Thymus (tissue), 11 donors: ENCODE results near the gene CCDC150. TPM values are rescaled to one million over a fixed set of nuclear protein-coding genes. Genes with fewer than 3 reads are reported as not detected.

ENCODE experiments used
- DNase-seq, 9 donors: peaks; one replicate each; pipeline ENCODE4 v3.0.0-alpha.2; 2013; ENCODE audit warnings: low spot score in 9 of 9, low read depth in 6 of 9, missing footprints in 1 of 9
- H3K27ac ChIP-seq, 2 donors: one replicate each; pipeline ENCODE4 v1.5.1; 2013; ENCODE audit warnings: control low read depth in 1 of 2, low read depth in 1 of 2, low read length in 1 of 2, mild to moderate bottlenecking in 1 of 2, moderate library complexity in 1 of 2
- H3K27me3 ChIP-seq, 2 donors: one replicate each; pipeline ENCODE4 v1.5.1; 2013; ENCODE audit warnings: low read length in 1 of 2; ENCODE audit not compliant: control insufficient read depth in 2 of 2, insufficient read depth in 1 of 2
- H3K36me3 ChIP-seq, 2 donors: one replicate each; pipeline ENCODE4 v1.5.1; 2013; ENCODE audit warnings: low read length in 1 of 2, mild to moderate bottlenecking in 1 of 2, moderate library complexity in 1 of 2; ENCODE audit not compliant: control insufficient read depth in 2 of 2, insufficient read depth in 2 of 2
- H3K4me1 ChIP-seq, 2 donors: one replicate each; pipeline ENCODE4 v1.5.1; 2013; ENCODE audit warnings: low read length in 2 of 2; ENCODE audit not compliant: control insufficient read depth in 2 of 2, insufficient read depth in 2 of 2
- H3K4me3 ChIP-seq, 2 donors: one replicate each; pipeline ENCODE4 v1.5.1; 2013; ENCODE audit warnings: low read length in 2 of 2, control low read depth in 1 of 2, mild to moderate bottlenecking in 1 of 2
- H3K9me3 ChIP-seq, 2 donors: one replicate each; pipeline ENCODE4 v1.5.1; 2013; ENCODE audit warnings: low read length in 1 of 2, mild to moderate bottlenecking in 1 of 2; ENCODE audit not compliant: control insufficient read depth in 2 of 2, insufficient read depth in 1 of 2
- WGBS: extraction: QIAGEN DNeasy Blood & Tissue Kit; methylation state at CpG from one replicate; pipeline ENCODE4 v1.1.7; 2013; 5-methylcytosine and 5-hydroxymethylcytosine counted together
- polyA plus RNA-seq: library from polyadenylated mRNA; stranded (reverse); fragments of 200-250 nt; gene quantifications from one replicate; pipeline ENCODE4 v1.2.3, GENCODE V29; 2013
- total RNA-seq: library from RNA; stranded (reverse); fragments of 120-200 nt; gene quantifications from one replicate; pipeline ENCODE4 v1.2.4, GENCODE V29; 2013
- donor health status: healthy.

CCDC150 gene
- total and polyA plus RNA-seq, 2 donors = 3.0 to 8.6 TPM

GRCh38 chr2:196742216-196742615 lies 102.7 kb downstream of the CCDC150 start:
- H3K4me3 ChIP-seq = no peak overlapping the region
- no peak overlapping the region for H3K27ac ChIP-seq
- peaks cover 0 to 2% of the 10 kb centered on the region in 2 donors for H3K27me3 ChIP-seq
- H3K9me3 ChIP-seq = peaks cover 0 to 4% of the 10 kb centered on the region in 2 donors
- H3K4me1 ChIP-seq = peaks cover 9 to 15% of the 10 kb centered on the region in 2 donors
- WGBS = 36% methylated on average over 3 of the region's 3 CpGs
- DNase-seq = peak in 8 of 9 donors; percentile 16 to 76 (median 39)
- H3K36me3 ChIP-seq = no peaks in the 10 kb centered on the region

GRCh38 chr2:196742685-196743084 lies 103.2 kb downstream of the CCDC150 start:
- Histone ChIP-seq H3K9me3 (peaks cover 0 to 4% of the 10 kb centered on the region in 2 donors), H3K4me1 (peaks cover 9 to 15% of the 10 kb centered on the region in 2 donors), H3K4me3 (no peak overlapping the region), H3K27me3 (peaks cover 0 to 2% of the 10 kb centered on the region in 2 donors), H3K27ac (no peak overlapping the region), H3K36me3 (no peaks in the 10 kb centered on the region)
- DNase-seq = peak in 6 of 9 donors; percentile 1 to 70 (median 21)
- 65% methylated on average over 3 of the region's 3 CpGs for WGBS

GRCh38 chr2:196743165-196743564 lies 103.7 kb downstream of the CCDC150 start:
- DNase-seq = no peak
- peaks cover 9 to 15% of the 10 kb centered on the region in 2 donors for H3K4me1 ChIP-seq
- no peak overlapping the region for H3K27ac ChIP-seq
- H3K9me3 ChIP-seq = peaks cover 0 to 4% of the 10 kb centered on the region in 2 donors
- H3K27me3 ChIP-seq = peaks cover 0 to 2% of the 10 kb centered on the region in 2 donors
- H3K4me3 ChIP-seq = no peak overlapping the region
- 98% methylated on average over 7 of the region's 7 CpGs for whole genome bisulfite sequencing
- no peaks in the 10 kb centered on the region for H3K36me3 ChIP-seq

DNA sequence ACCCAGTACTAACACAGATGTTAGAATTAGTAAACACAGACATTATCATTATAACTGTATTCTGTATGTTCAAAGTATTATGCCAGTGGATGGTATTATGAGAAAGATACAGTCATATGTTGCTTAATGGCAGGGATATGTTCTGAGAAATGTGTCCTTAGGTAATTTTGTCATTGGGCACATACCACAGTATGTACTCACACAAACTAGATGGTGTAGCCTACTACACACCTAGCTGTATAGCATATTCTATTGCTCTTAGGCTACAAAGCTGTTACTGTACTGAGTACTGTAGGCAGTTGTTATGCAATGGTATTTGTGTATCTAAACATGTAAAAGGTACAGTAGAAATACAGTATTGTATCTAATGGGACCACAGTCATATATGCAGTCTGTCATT lies 106.2 kb downstream of the CCDC150 start:
- Histone ChIP-seq H3K9me3 (peaks cover 0 to 4% of the 10 kb centered on the region in 2 donors), H3K4me3 (no peak overlapping the region), H3K4me1 (peaks cover 9 to 20% of the 10 kb centered on the region in 2 donors), H3K27me3 (peaks cover 0 to 2% of the 10 kb centered on the region in 2 donors), H3K27ac (no peak overlapping the region), H3K36me3 (no peaks in the 10 kb centered on the region)
- no peak for DNase-seq

GRCh38 chr2:196747400-196747799 lies 107.9 kb downstream of the CCDC150 start:
- Histone ChIP-seq H3K27ac (no peak overlapping the region), H3K27me3 (peaks cover 0 to 2% of the 10 kb centered on the region in 2 donors), H3K36me3 (no peaks in the 10 kb centered on the region), H3K9me3 (peaks cover 0 to 4% of the 10 kb centered on the region in 2 donors), H3K4me1 (peaks cover 5 to 20% of the 10 kb centered on the region in 2 donors), H3K4me3 (no peak overlapping the region)
- DNase-seq = no peak
- 93% methylated on average over 1 of the region's 1 CpG for WGBS

- no peak overlapping the region for H3K27ac ChIP-seq
- no peaks in the 10 kb centered on the region for H3K9me3 ChIP-seq
- H3K4me3 ChIP-seq = no peak overlapping the region
- no peak for DNase-seq
- 95% methylated on average over 2 of the region's 2 CpGs for WGBS
- peaks cover 1 to 13% of the 10 kb centered on the region in 2 donors for H3K4me1 ChIP-seq
- H3K36me3 ChIP-seq = no peaks in the 10 kb centered on the region
- peaks cover 0 to 2% of the 10 kb centered on the region in 2 donors for H3K27me3 ChIP-seq
Observed at GRCh38 chr2:196748123-196748522, 108.6 kb downstream of the CCDC150 start.

DNA sequence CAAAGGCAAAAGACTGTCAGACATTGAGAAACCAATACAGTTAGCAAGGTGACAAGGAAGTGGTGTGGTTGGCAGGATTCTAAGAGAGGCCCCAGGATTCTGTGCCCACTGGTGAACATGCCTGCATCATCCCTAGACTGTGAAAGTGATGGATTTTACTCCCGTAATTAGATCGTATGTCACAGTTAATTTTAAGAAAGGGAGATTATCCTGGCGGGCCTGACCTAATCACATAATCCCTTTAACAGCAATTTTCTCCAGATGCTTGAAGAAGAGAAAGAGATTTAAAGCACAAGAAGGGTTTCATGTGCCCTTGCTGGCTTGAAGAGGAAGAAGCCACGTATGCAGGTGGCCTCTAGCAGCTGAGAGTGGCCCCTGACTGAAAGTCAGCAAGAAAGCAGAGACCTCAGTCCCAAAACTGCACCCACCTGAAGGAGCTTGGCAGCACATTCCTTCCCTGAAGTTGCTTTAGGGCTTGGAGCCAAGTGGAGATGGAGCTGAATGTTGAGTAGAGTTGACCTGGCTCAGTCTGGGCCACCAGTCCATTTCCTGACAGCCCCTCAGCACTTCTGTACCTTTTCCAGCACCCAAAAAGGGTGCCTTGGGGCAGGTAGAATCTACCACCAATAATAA lies 110.9 kb downstream of the CCDC150 start:
- H3K27me3 ChIP-seq = no peaks in the 10 kb centered on the region
- no peaks in the 10 kb centered on the region for H3K9me3 ChIP-seq
- no peak overlapping the region for H3K4me3 ChIP-seq
- WGBS = 94% methylated on average over 4 of the region's 4 CpGs
- H3K4me1 ChIP-seq = peaks cover 0 to 11% of the 10 kb centered on the region in 2 donors
- no peaks in the 10 kb centered on the region for H3K36me3 ChIP-seq
- DNase-seq = no peak
- no peak overlapping the region for H3K27ac ChIP-seq

DNA sequence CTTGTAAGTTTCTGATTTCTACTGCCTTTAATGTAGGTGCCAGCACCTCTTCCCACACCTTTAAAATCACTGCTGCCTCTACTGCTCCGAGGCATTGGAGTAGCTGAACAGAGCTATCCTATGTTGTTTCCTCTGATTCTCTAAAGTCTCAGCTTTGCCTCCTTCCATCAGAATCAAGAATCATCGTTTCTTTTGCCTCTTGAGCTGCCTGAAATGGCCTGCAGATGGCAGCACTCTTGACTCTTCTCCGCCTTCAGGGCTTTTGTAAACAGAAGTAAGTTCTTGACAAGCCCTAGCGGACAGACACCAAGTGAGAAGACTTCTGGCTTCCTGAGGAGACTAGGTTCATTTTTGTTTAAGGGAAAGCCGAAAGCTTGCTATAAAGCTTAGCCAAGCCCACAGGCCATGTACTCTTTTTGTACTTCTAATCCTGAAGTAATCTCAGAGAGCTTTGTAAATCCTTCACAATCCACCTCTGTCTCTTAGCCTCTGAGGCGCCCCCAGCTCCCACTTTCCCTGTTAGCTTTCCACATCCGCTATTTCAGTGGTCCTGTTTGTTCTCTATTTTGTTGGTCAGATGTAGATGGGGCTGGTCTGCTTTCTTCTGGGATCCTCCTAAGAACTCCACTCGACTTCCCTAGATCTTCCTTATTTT lies 111.6 kb downstream of the CCDC150 start:
- no peaks in the 10 kb centered on the region for H3K27me3 ChIP-seq
- no peaks in the 10 kb centered on the region for H3K9me3 ChIP-seq
- peaks cover 0 to 11% of the 10 kb centered on the region in 2 donors for H3K4me1 ChIP-seq
- no peaks in the 10 kb centered on the region for H3K36me3 ChIP-seq
- no peak overlapping the region for H3K27ac ChIP-seq
- peak; percentile 11 to 85 (median 61) for DNase-seq
- 53% methylated on average over 8 of the region's 8 CpGs for WGBS
- H3K4me3 ChIP-seq = no peak overlapping the region
